ENCODE measurements around the gene IFNL1.
"Not testable (repeated sequence)": the region's sequence is repeated elsewhere in the genome, so short reads cannot be mapped to it uniquely, and the experiment has no call there.

Gene IFNL1

GRCh38 chr19:39327363-39328045, 31.3 kb downstream of the IFNL1 start:
- H3K27ac Mint-ChIP-seq, result peak overlapping the region; percentile 42 to 82
- H3K27me3 Mint-ChIP-seq, result no peaks in the 10 kb centered on the region
- no peak for ATAC-seq
- peaks cover 49% of the 10 kb centered on the region for H3K4me1 Mint-ChIP-seq
- no peak for DNase-seq
- H3K9me3 Mint-ChIP-seq, result no peaks in the 10 kb centered on the region
- no peak overlapping the region for H3K4me3 Mint-ChIP-seq

GRCh38 chr19:39328046-39328705, 32.0 kb downstream of the IFNL1 start:
- peak; percentile 73 to 75 for DNase-seq
- ATAC-seq, result peak; percentile 57
- H3K27ac Mint-ChIP-seq, result peak overlapping the region; percentile 71 to 82
- no peaks in the 10 kb centered on the region for H3K9me3 Mint-ChIP-seq
- no peak overlapping the region for H3K4me3 Mint-ChIP-seq
- peaks cover 55% of the 10 kb centered on the region for H3K4me1 Mint-ChIP-seq
- no peaks in the 10 kb centered on the region for H3K27me3 Mint-ChIP-seq

GRCh38 chr19:39329948-39330347, 33.7 kb downstream of the IFNL1 start:
- Mint-ChIP-seq H3K4me1 (peaks cover 70% of the 10 kb centered on the region), H3K27ac (peak overlapping the region; percentile 61 to 76), H3K27me3 (no peaks in the 10 kb centered on the region), H3K4me3 (peak overlapping the region in 1 of 2 donors; percentile 45), H3K9me3 (no peaks in the 10 kb centered on the region)
- ATAC-seq, result no peak
- no peak for DNase-seq

- H3K4me1 Mint-ChIP-seq, result peaks cover 84% of the 10 kb centered on the region
- H3K27me3 Mint-ChIP-seq, result no peaks in the 10 kb centered on the region
- no peak for ATAC-seq
- no peak overlapping the region for H3K27ac Mint-ChIP-seq
- peak overlapping the region; percentile 95 to 98 for H3K4me3 Mint-ChIP-seq
- no peaks in the 10 kb centered on the region for H3K9me3 Mint-ChIP-seq
- no peak for DNase-seq
Measured at GRCh38 chr19:39332293-39332692, 36.1 kb downstream of the IFNL1 start.

- not testable (repeated sequence) for ATAC-seq, H3K9me3 Mint-ChIP-seq, DNase-seq, H3K27me3 Mint-ChIP-seq
- Mint-ChIP-seq H3K4me3 (peak overlapping the region; percentile 95 to 98), H3K4me1 (peaks cover 88% of the 10 kb centered on the region), H3K27ac (peak overlapping the region; percentile 61 to 74)
Measured at GRCh38 chr19:39332738-39333137, 36.5 kb downstream of the IFNL1 start.

- Mint-ChIP-seq H3K27me3 (no peaks in the 10 kb centered on the region), H3K27ac (peak overlapping the region in 1 of 2 donors; percentile 72), H3K9me3 (no peaks in the 10 kb centered on the region), H3K4me1 (peaks cover 88% of the 10 kb centered on the region), H3K4me3 (peak overlapping the region; percentile 95 to 98)
- DNase-seq, result no peak
- no peak for ATAC-seq
Measured at GRCh38 chr19:39333507-39333906, 37.3 kb downstream of the IFNL1 start.

- Mint-ChIP-seq H3K4me3 (peak overlapping the region; percentile 95 to 98), H3K9me3 (no peaks in the 10 kb centered on the region), H3K4me1 (peaks cover 81% of the 10 kb centered on the region), H3K27me3 (no peaks in the 10 kb centered on the region), H3K27ac (peak overlapping the region; percentile 94 to 99)
- ATAC-seq (no peak), DNase-seq (no peak)
Measured at GRCh38 chr19:39334444-39334976, 38.3 kb downstream of the IFNL1 start.

- Mint-ChIP-seq H3K4me3 (peak overlapping the region; percentile 95 to 98), H3K27me3 (no peaks in the 10 kb centered on the region), H3K27ac (peak overlapping the region; percentile 94 to 99), H3K9me3 (no peaks in the 10 kb centered on the region), H3K4me1 (peaks cover 81% of the 10 kb centered on the region)
- peak; percentile 58 for ATAC-seq
- DNase-seq, result peak; percentile 34 to 52
Measured at GRCh38 chr19:39335168-39335548, 39.0 kb downstream of the IFNL1 start.

GRCh38 chr19:39336483-39336882, 40.3 kb downstream of the IFNL1 start:
- ATAC-seq (no peak), DNase-seq (no peak)
- H3K9me3 Mint-ChIP-seq, result no peaks in the 10 kb centered on the region
- peak overlapping the region; percentile 95 to 98 for H3K4me3 Mint-ChIP-seq
- H3K27ac Mint-ChIP-seq, result peak overlapping the region in 1 of 2 donors; percentile 99
- H3K27me3 Mint-ChIP-seq, result no peaks in the 10 kb centered on the region
- peaks cover 81% of the 10 kb centered on the region for H3K4me1 Mint-ChIP-seq

- H3K27ac Mint-ChIP-seq, result peak overlapping the region; percentile 14 to 82
- peaks cover 77% of the 10 kb centered on the region for H3K4me1 Mint-ChIP-seq
- no peak for DNase-seq
- ATAC-seq, result no peak
- no peaks in the 10 kb centered on the region for H3K27me3 Mint-ChIP-seq
- no peaks in the 10 kb centered on the region for H3K9me3 Mint-ChIP-seq
- peak overlapping the region in 1 of 2 donors; percentile 98 for H3K4me3 Mint-ChIP-seq
Measured at GRCh38 chr19:39339674-39340073, 43.5 kb downstream of the IFNL1 start.

- DNase-seq, H3K27me3 Mint-ChIP-seq, ATAC-seq, H3K9me3 Mint-ChIP-seq: not testable (repeated sequence)
- peak overlapping the region in 1 of 2 donors; percentile 14 for H3K27ac Mint-ChIP-seq
- peak overlapping the region; percentile 98 to 99 for H3K4me3 Mint-ChIP-seq
- H3K4me1 Mint-ChIP-seq, result peaks cover 77% of the 10 kb centered on the region
Measured at GRCh38 chr19:39340156-39340555, 43.9 kb downstream of the IFNL1 start.

- peaks cover 80% of the 10 kb centered on the region for H3K4me1 Mint-ChIP-seq
- no peaks in the 10 kb centered on the region for H3K9me3 Mint-ChIP-seq
- H3K4me3 Mint-ChIP-seq, result peak overlapping the region; percentile 98 to 99
- no peaks in the 10 kb centered on the region for H3K27me3 Mint-ChIP-seq
- DNase-seq, result no peak
- ATAC-seq, result no peak
- H3K27ac Mint-ChIP-seq, result peak overlapping the region; percentile 91 to 98
Measured at GRCh38 chr19:39341129-39341718, 45.0 kb downstream of the IFNL1 start.

- Mint-ChIP-seq H3K27me3 (no peaks in the 10 kb centered on the region), H3K9me3 (no peaks in the 10 kb centered on the region), H3K4me3 (peak within 1 kb of the TSS; percentile 98 to 99), H3K27ac (peak within 1 kb of the TSS; percentile 91 to 98), H3K4me1 (peaks cover 73% of the 10 kb centered on the region)
- ATAC-seq (peak; percentile 92), DNase-seq (peak; percentile 99 to 100)
Measured at GRCh38 chr19:39341719-39342604, 45.8 kb downstream of the IFNL1 start, which contains the start of gene SAMD4B. Gene SAMD4B (plus strand): TSS chr19:39342421. CDS start chr19:39356894, 14,473 bp downstream.

GRCh38 chr19:39342647-39343305, 46.6 kb downstream of the IFNL1 start:
- H3K4me1 Mint-ChIP-seq, result peaks cover 73% of the 10 kb centered on the region
- DNase-seq, result peak in 1 of 2 donors; percentile 23
- H3K4me3 Mint-ChIP-seq, result peak overlapping the region; percentile 87

More at GRCh38 chr19:39342647-39343305, 46.6 kb downstream of the IFNL1 start:
- no peak for ATAC-seq
- peak overlapping the region; percentile 79 to 85 for H3K27ac Mint-ChIP-seq
- H3K27me3 Mint-ChIP-seq, result no peaks in the 10 kb centered on the region
- H3K9me3 Mint-ChIP-seq, result no peaks in the 10 kb centered on the region

All from stimulated activated naive CD8-positive, alpha-beta T cell treated with anti-CD3 and anti-CD28 coated beads, Interleukin-15, amount 100 ng/mL, for 72 hours (primary cell).